DOHH2 (cell line): Measurements from ENCODE around the gene CHAMP1.
"Not testable (repeated sequence)": the region's sequence is repeated elsewhere in the genome, so short reads cannot be mapped to it uniquely, and the experiment has no call there.

ENCODE experiments used
- H3F3A ChIP-seq: fragments of 200-600 bp; sonication (generic), shearing (Covaris generic); 2 replicates; pipeline ENCODE4 v1.6.0; 2016; ENCODE audit warnings: antibody characterized with exemption, mild to moderate bottlenecking; ENCODE audit not compliant: control insufficient read depth, insufficient read depth
- H3K27ac ChIP-seq: fragments of 200-600 bp; sonication (generic); 2 replicates; pipeline ENCODE4 v1.5.1; 2014; ENCODE audit warnings: low read depth, mild to moderate bottlenecking, low read length, moderate library complexity
- H3K27me3 ChIP-seq: fragments of 200-600 bp; sonication (generic); 2 replicates; pipeline ENCODE4 v1.6.1; 2014; ENCODE audit warnings: mild to moderate bottlenecking, low read length, mixed read lengths; ENCODE audit not compliant: control insufficient read depth
- H3K36me3 ChIP-seq: fragments of 200-600 bp; sonication (generic); 2 replicates; pipeline ENCODE4 v1.6.1; 2014; ENCODE audit warnings: mild to moderate bottlenecking, low read length, moderate library complexity, mixed read lengths; ENCODE audit not compliant: control insufficient read depth
- H3K4me1 ChIP-seq: fragments of 200-600 bp; sonication (generic); 2 replicates; pipeline ENCODE4 v1.6.1; 2014; ENCODE audit warnings: mild to moderate bottlenecking, low read length, mixed read lengths; ENCODE audit not compliant: control insufficient read depth
- H3K4me2 ChIP-seq: fragments of 200-600 bp; sonication (generic); 2 replicates; pipeline ENCODE4 v1.6.0; 2014; ENCODE audit warnings: mild to moderate bottlenecking, low read length, moderate library complexity
- H3K4me3 ChIP-seq: fragments of 200-600 bp; sonication (generic); 2 replicates; pipeline ENCODE4 v1.5.1; 2014; ENCODE audit warnings: mild to moderate bottlenecking, low read length, mixed read lengths
- H3K79me2 ChIP-seq: fragments of 200-600 bp; sonication (generic); 2 replicates; pipeline ENCODE4 v1.6.1; 2014; ENCODE audit warnings: mild to moderate bottlenecking, low read length, mixed read lengths; ENCODE audit not compliant: control insufficient read depth
- H3K9me2 ChIP-seq: fragments of 200-600 bp; sonication (generic); replicated peaks from 2 replicates; pipeline ENCODE4 v1.6.1; 2014; ENCODE audit warnings: mild to moderate bottlenecking, low read length, mixed read lengths; ENCODE audit not compliant: control insufficient read depth
- H3K9me3 ChIP-seq: fragments of 200-600 bp; sonication (generic); 2 replicates; pipeline ENCODE4 v1.6.1; 2014; ENCODE audit warnings: antibody characterized with exemption, low read length, mixed read lengths; ENCODE audit not compliant: control insufficient read depth, insufficient read depth
- H4K20me1 ChIP-seq: fragments of 200-600 bp; sonication (generic); 2 replicates; pipeline ENCODE4 v1.6.0; 2014; ENCODE audit warnings: low read depth, mild to moderate bottlenecking, antibody characterized with exemption, low read length, moderate library complexity; ENCODE audit not compliant: control insufficient read depth, insufficient read depth
- CTCF ChIP-seq: fragments of 200-600 bp; sonication (generic); IDR thresholded peaks from one replicate; pipeline ENCODE4 v1.5.1; 2014; ENCODE audit warnings: antibody characterized with exemption, mild to moderate bottlenecking, low read depth, low read length; ENCODE audit not compliant: poor library complexity, severe bottlenecking
- EZH2phosphoT487 ChIP-seq: fragments of 200-600 bp; sonication (generic); IDR thresholded peaks from 2 replicates; pipeline ENCODE4 v1.6.1; 2017; ENCODE audit warnings: borderline replicate concordance, mild to moderate bottlenecking, antibody characterized with exemption, low read length, moderate library complexity, mixed read lengths

CHAMP1 gene

GRCh38 chr13:114334305-114335053, 20.2 kb downstream of the CHAMP1 start:
- H3K9me3 ChIP-seq = no peaks in the 10 kb centered on the region
- H3K4me3 ChIP-seq = peak overlapping the region; percentile 55
- H3F3A ChIP-seq = peaks cover 35% of the 10 kb centered on the region
- TF ChIP-seq CTCF (no peak), EZH2phosphoT487 (no peak)
- peaks cover 60% of the 10 kb centered on the region for H3K4me1 ChIP-seq
- H3K27ac ChIP-seq = peak overlapping the region; percentile 74
- H3K27me3 ChIP-seq = no peaks in the 10 kb centered on the region
- peaks cover 14% of the 10 kb centered on the region for H3K36me3 ChIP-seq
- no peaks in the 10 kb centered on the region for H3K9me2 ChIP-seq
- H3K79me2 ChIP-seq = no peaks in the 10 kb centered on the region
- no peaks in the 10 kb centered on the region for H4K20me1 ChIP-seq
- H3K4me2 ChIP-seq = peak overlapping the region; percentile 64

- not testable (repeated sequence) for H3K4me3 ChIP-seq, H3K9me2 ChIP-seq, H3K79me2 ChIP-seq, H3K36me3 ChIP-seq, H3K9me3 ChIP-seq, H4K20me1 ChIP-seq, H3K4me2 ChIP-seq, H3K27me3 ChIP-seq, H3K27ac ChIP-seq
- Histone ChIP-seq H3K4me1 (peaks cover 80% of the 10 kb centered on the region), H3F3A (peaks cover 33% of the 10 kb centered on the region)
These were observed 22.2 kb downstream of the CHAMP1 start for GRCh38 chr13:114336457-114336856.

GRCh38 chr13:114338959-114339358, 24.7 kb downstream of the CHAMP1 start:
- Histone ChIP-seq H4K20me1 (no peaks in the 10 kb centered on the region), H3K36me3 (no peaks in the 10 kb centered on the region), H3K27me3 (no peaks in the 10 kb centered on the region), H3K9me2 (no peaks in the 10 kb centered on the region), H3K79me2 (no peaks in the 10 kb centered on the region), H3F3A (peaks cover 19% of the 10 kb centered on the region), H3K4me2 (peak overlapping the region; percentile 86), H3K4me1 (peaks cover 63% of the 10 kb centered on the region), H3K9me3 (no peaks in the 10 kb centered on the region), H3K27ac (0 out of 2 replicates have a peak overlapping the region, but pooled peaks have one; percentile 73), H3K4me3 (no peak overlapping the region)
- TF ChIP-seq EZH2phosphoT487 = no peak
- TF ChIP-seq CTCF = no peak

DNA sequence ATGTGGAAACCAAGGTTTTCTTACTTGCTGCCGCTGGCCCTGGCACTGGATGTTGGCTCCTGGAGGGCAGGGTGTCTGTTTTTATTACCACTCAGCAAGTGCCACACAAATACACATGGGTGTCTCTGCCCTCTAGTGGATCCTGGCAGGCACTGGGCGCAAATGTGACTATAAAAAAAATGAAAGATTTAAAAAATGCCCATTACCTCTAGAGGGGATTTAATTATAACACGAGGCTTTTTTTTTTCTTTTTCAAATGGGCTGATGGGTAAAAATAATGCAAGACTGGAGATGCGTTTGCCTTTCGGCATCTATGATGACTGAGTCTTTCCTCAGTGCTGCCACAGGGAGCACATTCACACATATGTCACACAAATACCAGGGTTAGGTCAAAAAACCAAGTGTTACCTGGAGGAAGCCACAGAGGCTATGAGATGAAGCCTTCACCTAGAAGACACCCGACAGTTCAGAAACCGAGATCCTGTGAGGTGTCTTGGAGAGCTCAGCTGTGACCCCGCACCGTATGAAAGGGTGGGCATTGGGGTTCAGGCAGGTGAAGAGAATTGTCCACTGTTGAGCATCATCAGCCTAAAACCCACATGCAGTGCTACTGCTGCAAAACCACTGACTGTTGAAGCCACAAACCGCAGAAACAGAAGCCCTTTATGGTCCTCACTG, 25.7 kb downstream of the CHAMP1 start:
- no peaks in the 10 kb centered on the region for H4K20me1 ChIP-seq
- peak overlapping the region; percentile 60 for H3K4me3 ChIP-seq
- H3K9me2 ChIP-seq = no peaks in the 10 kb centered on the region
- H3K79me2 ChIP-seq = no peaks in the 10 kb centered on the region
- H3K27ac ChIP-seq = peak overlapping the region; percentile 73
- peaks cover 16% of the 10 kb centered on the region for H3F3A ChIP-seq
- peaks cover 52% of the 10 kb centered on the region for H3K4me1 ChIP-seq
- H3K9me3 ChIP-seq = no peaks in the 10 kb centered on the region
- H3K36me3 ChIP-seq = no peaks in the 10 kb centered on the region
- H3K4me2 ChIP-seq = peak overlapping the region; percentile 86
- TF ChIP-seq EZH2phosphoT487 (no peak), CTCF (peak; percentile 85)
- H3K27me3 ChIP-seq = no peaks in the 10 kb centered on the region
